Liver (tissue), 9 donors: ENCODE measurements around the gene SCRN2. TPM values are rescaled to one million over a fixed set of nuclear protein-coding genes. Genes with fewer than 3 reads are reported as not detected.

Source experiments
- DNase-seq: peaks from one replicate; pipeline ENCODE4 v3.0.0-alpha.2; 2017; ENCODE audit warnings: low spot score
- H3K27ac ChIP-seq, 2 donors: one replicate each; pipeline ENCODE4 v1.7.0; 2013; ENCODE audit warnings: inconsistent platforms in 2 of 2, low read length in 2 of 2, control low read depth in 1 of 2, low read depth in 1 of 2, mild to moderate bottlenecking in 1 of 2
- H3K27me3 ChIP-seq, 4 donors: one replicate each; pipeline versions ENCODE4 v1.6.1 to v1.7.0; 2013; ENCODE audit warnings: low read length in 3 of 4, inconsistent platforms in 1 of 4, mild to moderate bottlenecking in 1 of 4, moderate library complexity in 1 of 4; ENCODE audit not compliant: control insufficient read depth in 4 of 4, insufficient read depth in 4 of 4
- H3K36me3 ChIP-seq, 4 donors: one replicate each; pipeline versions ENCODE4 v1.6.1 to v1.7.0; 2013; ENCODE audit warnings: low read length in 3 of 4, mild to moderate bottlenecking in 3 of 4, low read depth in 1 of 4, moderate library complexity in 1 of 4; ENCODE audit not compliant: control insufficient read depth in 4 of 4, insufficient read depth in 3 of 4
- H3K4me1 ChIP-seq, 4 donors: one replicate each; pipeline versions ENCODE4 v1.6.1 to v1.7.0; 2013; ENCODE audit warnings: low read length in 3 of 4, mild to moderate bottlenecking in 3 of 4, moderate library complexity in 1 of 4; ENCODE audit not compliant: control insufficient read depth in 4 of 4, insufficient read depth in 4 of 4
- H3K4me3 ChIP-seq, 3 donors: one replicate each; pipeline versions ENCODE4 v1.6.1 to v1.7.0; 2013; ENCODE audit warnings: low read length in 3 of 3, control low read depth in 1 of 3, low read depth in 1 of 3, mild to moderate bottlenecking in 1 of 3
- H3K9ac ChIP-seq, 2 donors: one replicate each; pipeline ENCODE4 v1.7.0; 2013; ENCODE audit warnings: low read length in 2 of 2, mild to moderate bottlenecking in 2 of 2, moderate library complexity in 2 of 2, control low read depth in 1 of 2, low read depth in 1 of 2
- H3K9me3 ChIP-seq, 4 donors: one replicate each; pipeline versions ENCODE4 v1.6.1 to v1.7.0; 2013; ENCODE audit warnings: low read length in 3 of 4; ENCODE audit not compliant: control insufficient read depth in 4 of 4
- CTCF ChIP-seq: fragments of 150-350 bp; IDR thresholded peaks from 2 replicates; pipeline ENCODE4 v1.5.1; 2017; ENCODE audit warnings: improper control_type of control experiment, low read depth, low read length; ENCODE audit not compliant: missing input control
- EGR1 ChIP-seq, 2 donors: IDR thresholded peaks; 2 replicates each; pipeline ENCODE4 v1.6.1; 2016 to 2018; ENCODE audit warnings: antibody characterized with exemption in 2 of 2, low read depth in 2 of 2
- GABPA ChIP-seq, 2 donors: IDR thresholded peaks in 1 of 2; conservative IDR thresholded peaks in 1 of 2; 2 replicates each; pipeline ENCODE4 v1.6.1; 2016; ENCODE audit warnings: antibody characterized with exemption in 2 of 2, mild to moderate bottlenecking in 1 of 2, moderate library complexity in 1 of 2
- JUND ChIP-seq, 2 donors: IDR thresholded peaks; 2 replicates each; pipeline ENCODE4 v1.6.1; 2016; ENCODE audit warnings: antibody characterized with exemption in 2 of 2
- RAD21 ChIP-seq, 2 donors: IDR thresholded peaks; 2 replicates each; pipeline ENCODE4 v1.6.1; 2016; ENCODE audit warnings: antibody characterized with exemption in 2 of 2, mild to moderate bottlenecking in 2 of 2
- REST ChIP-seq: IDR thresholded peaks from 2 replicates; pipeline ENCODE4 v1.6.1; 2016; ENCODE audit warnings: antibody characterized with exemption, mild to moderate bottlenecking
- RXRA ChIP-seq, 2 donors: IDR thresholded peaks; 2 replicates each; pipeline ENCODE4 v1.6.1; 2017 to 2018; ENCODE audit warnings: antibody characterized with exemption in 2 of 2, mild to moderate bottlenecking in 1 of 2
- SP1 ChIP-seq: IDR thresholded peaks from 2 replicates; pipeline ENCODE4 v1.6.1; 2018; ENCODE audit warnings: antibody characterized with exemption, mild to moderate bottlenecking
- TAF1 ChIP-seq: conservative IDR thresholded peaks from 2 replicates; pipeline ENCODE4 v1.6.1; 2016; ENCODE audit warnings: antibody characterized with exemption, mild to moderate bottlenecking
- YY1 ChIP-seq: IDR thresholded peaks from 2 replicates; pipeline ENCODE4 v1.6.1; 2016; ENCODE audit warnings: antibody characterized with exemption, mild to moderate bottlenecking
- WGBS: extraction: QIAGEN DNeasy Blood & Tissue Kit; methylation state at CpG from one replicate; pipeline ENCODE4 v1.1.7; 2013; 5-methylcytosine and 5-hydroxymethylcytosine counted together
- polyA plus RNA-seq, 2 donors: library from polyadenylated mRNA; stranded (reverse) in 1 of 2; unstranded in 1 of 2; fragments of 200-250 nt in 1 of 2; fragments of >200 nt in 1 of 2; fragmentation: Nextera tagmentation in 1 of 2; extraction: Ambion mirVana in 1 of 2; gene quantifications; one replicate each; pipeline versions ENCODE4 v1.2.1 to v1.2.3, GENCODE V29; 2013 to 2015
- total RNA-seq, 2 donors: library from RNA; depleted of rRNA; stranded (reverse); fragments of >200 nt; gene quantifications; one replicate each; pipeline ENCODE4 v1.2.3, GENCODE V29; 2014
- donor health status: healthy.
- donor health status: healthy.
- donor health status: healthy.
- donor health status: healthy.
- donor health status: healthy.

The SCRN2 gene
- total and polyA plus RNA-seq, 4 donors: 17.8 to 27.4 (median 20.3) TPM

GRCh38 chr17:47821031-47821423 is 20.0 kb downstream of the SCRN2 start:
- Histone ChIP-seq H3K27ac (no peak overlapping the region), H3K4me3 (peak overlapping the region in 2 of 3 donors; percentile 48), H3K27me3 (no peaks in the 10 kb centered on the region), H3K4me1 (peaks cover 0 to 19% (median 5%) of the 10 kb centered on the region in 4 donors), H3K9ac (no peak overlapping the region), H3K36me3 (peaks cover 5 to 25% (median 13%) of the 10 kb centered on the region in 4 donors), H3K9me3 (no peaks in the 10 kb centered on the region)
- no peak for TF ChIP-seq REST
- no peak for TF ChIP-seq SP1
- TF ChIP-seq EGR1 (IDR thresholded peaks at IDR 0.05; ENCODE audit: low read depth in 2 of 2): no peak
- TF ChIP-seq RAD21 (IDR thresholded peaks at IDR 0.05): no peak
- TF ChIP-seq CTCF: no peak
- no peak for TF ChIP-seq YY1
- no peak for TF ChIP-seq RXRA (IDR thresholded peaks at IDR 0.05)
- no peak for TF ChIP-seq GABPA (IDR thresholded peaks at IDR 0.05 in 1 of 2, conservative IDR thresholded peaks at IDR 0.05 in 1 of 2)
- DNase-seq: no peak
- WGBS: 7% methylated on average over 4 of the region's 4 CpGs

- Histone ChIP-seq H3K9me3 (no peaks in the 10 kb centered on the region), H3K36me3 (peaks cover 3 to 22% (median 12%) of the 10 kb centered on the region in 4 donors), H3K27me3 (no peaks in the 10 kb centered on the region), H3K27ac (no peak overlapping the region), H3K9ac (no peak overlapping the region), H3K4me1 (peaks cover 0 to 19% (median 5%) of the 10 kb centered on the region in 4 donors), H3K4me3 (no peak overlapping the region)
- TF ChIP-seq YY1: no peak
- no peak for TF ChIP-seq GABPA (IDR thresholded peaks at IDR 0.05 in 1 of 2, conservative IDR thresholded peaks at IDR 0.05 in 1 of 2)
- TF ChIP-seq EGR1 (IDR thresholded peaks at IDR 0.05; ENCODE audit: low read depth in 2 of 2): no peak
- no peak for TF ChIP-seq RXRA (IDR thresholded peaks at IDR 0.05)
- WGBS: 71% methylated on average over 12 of the region's 12 CpGs
- no peak for DNase-seq
Observed at GRCh38 chr17:47820033-47820789, 20.9 kb downstream of the SCRN2 start.

- WGBS: 84% methylated on average over 10 of the region's 10 CpGs
- peaks cover 2 to 22% (median 12%) of the 10 kb centered on the region in 4 donors for H3K36me3 ChIP-seq
- peaks cover 0 to 19% (median 5%) of the 10 kb centered on the region in 4 donors for H3K4me1 ChIP-seq
- no peaks in the 10 kb centered on the region for H3K27me3 ChIP-seq
- no peak overlapping the region for H3K4me3 ChIP-seq
- TF ChIP-seq JUND (IDR thresholded peaks at IDR 0.05) (no peak), SP1 (no peak), TAF1 (no peak)
- DNase-seq: no peak
- no peak overlapping the region for H3K27ac ChIP-seq
- H3K9ac ChIP-seq: no peak overlapping the region
- H3K9me3 ChIP-seq: no peaks in the 10 kb centered on the region
Observed at GRCh38 chr17:47819475-47819874, 21.6 kb downstream of the SCRN2 start.
